MCF 10A (cell line): ENCODE data around the gene KDM5B. TPM values are rescaled to one million over a fixed set of nuclear protein-coding genes. Genes with fewer than 3 reads are reported as not detected.

ENCODE experiments used
- BruUV-seq: library from RNA; stranded (reverse); fragments of 400-500 nt; replicated peaks from 2 replicates; lab custom pipeline; 2021; lab: Mats Ljungman, UMichigan
- CTCF ChIA-PET: fragments of 300-600 bp; sonication (Branson Sonifier 250); formaldehyde crosslinking; extraction: SDS; loops from one replicate; lab custom pipeline; 2021; ENCODE audit warnings: antibody characterized with exemption, inconsistent platforms; lab: Yijun Ruan, JAX
- POLR2A ChIA-PET: fragments of 300-600, 350-650 bp; sonication (Branson Sonifier 250); formaldehyde crosslinking; extraction: SDS; loops from one replicate; lab custom pipeline; 2020; ENCODE audit warnings: antibody characterized with exemption, inconsistent platforms; lab: Yijun Ruan, JAX
- DNase-seq: peaks from one replicate; pipeline ENCODE4 v3.0.0-alpha.2; 2018; ENCODE audit not compliant: unreplicated experiment
- H3K27ac Mint-ChIP-seq: one replicate; pipeline ENCODE4 v1.8.0; 2022; ENCODE audit warnings: mild to moderate bottlenecking, low read depth, mixed read lengths; ENCODE audit not compliant: unreplicated experiment
- H3K27me3 Mint-ChIP-seq: one replicate; pipeline ENCODE4 v1.8.0; 2022; ENCODE audit warnings: mixed read lengths; ENCODE audit not compliant: insufficient read depth, unreplicated experiment
- H3K36me3 Mint-ChIP-seq: one replicate; pipeline ENCODE4 v1.8.0; 2022; ENCODE audit warnings: mild to moderate bottlenecking, moderate library complexity, mixed read lengths; ENCODE audit not compliant: insufficient read depth, unreplicated experiment
- H3K4me1 Mint-ChIP-seq: one replicate; pipeline ENCODE4 v1.8.0; 2022; ENCODE audit warnings: mixed read lengths; ENCODE audit not compliant: insufficient read depth, unreplicated experiment
- H3K4me3 Mint-ChIP-seq: one replicate; pipeline ENCODE4 v1.8.0; 2022; ENCODE audit warnings: mild to moderate bottlenecking, moderate library complexity, mixed read lengths; ENCODE audit not compliant: unreplicated experiment
- H3K9me3 Mint-ChIP-seq: one replicate; pipeline ENCODE4 v1.8.0; 2022; ENCODE audit warnings: mixed read lengths; ENCODE audit not compliant: unreplicated experiment
- intact Hi-C: fragments of 100-400 bp; cut with micrococcal nuclease; formaldehyde crosslinking; loops from 2 replicates; pipeline ENCODE4 v1.14.1; 2022
- total RNA-seq: library from RNA; stranded (reverse); gene quantifications from 2 replicates; pipeline ENCODE4 v1.2.3, GENCODE V29; 2022
- TF ChIP-seq, protein P1 (sequence below): fragments of 200-600 bp; IDR thresholded peaks from one replicate; pipeline ENCODE4 v1.8.0; 2022; ENCODE audit warnings: antibody characterized with exemption, mild to moderate bottlenecking; ENCODE audit not compliant: unreplicated experiment

The KDM5B gene
- total RNA-seq, 1 experiment from 2014 or later: 180 TPM

DNA sequence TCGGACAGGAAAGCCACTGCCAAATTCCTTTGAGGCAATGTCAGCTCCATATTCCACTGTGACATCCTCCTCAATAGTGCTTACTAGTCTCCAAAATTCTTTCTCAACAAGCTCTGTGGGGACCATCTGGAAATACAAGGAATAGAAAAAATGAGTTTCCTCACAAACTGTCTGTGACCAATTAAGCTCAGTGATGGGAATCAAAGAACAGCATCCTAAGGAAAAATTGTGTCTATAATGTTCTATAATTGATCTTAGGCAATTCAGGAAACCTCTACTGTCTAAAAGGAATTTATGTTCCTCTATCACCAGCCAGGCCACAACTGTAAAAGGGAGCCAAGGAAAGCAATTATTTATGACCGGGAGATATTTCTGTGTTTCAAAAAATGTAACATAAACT is 51.8 kb downstream of the KDM5B start:
- intact Hi-C loops: no loop called here
- Mint-ChIP-seq H3K4me3 (no peak overlapping the region), H3K27me3 (no peaks in the 10 kb centered on the region), H3K9me3 (no peaks in the 10 kb centered on the region), H3K36me3 (peaks cover 100% of the 10 kb centered on the region), H3K4me1 (no peaks in the 10 kb centered on the region), H3K27ac (no peak overlapping the region)
- TF ChIP-seq, protein P1, sequence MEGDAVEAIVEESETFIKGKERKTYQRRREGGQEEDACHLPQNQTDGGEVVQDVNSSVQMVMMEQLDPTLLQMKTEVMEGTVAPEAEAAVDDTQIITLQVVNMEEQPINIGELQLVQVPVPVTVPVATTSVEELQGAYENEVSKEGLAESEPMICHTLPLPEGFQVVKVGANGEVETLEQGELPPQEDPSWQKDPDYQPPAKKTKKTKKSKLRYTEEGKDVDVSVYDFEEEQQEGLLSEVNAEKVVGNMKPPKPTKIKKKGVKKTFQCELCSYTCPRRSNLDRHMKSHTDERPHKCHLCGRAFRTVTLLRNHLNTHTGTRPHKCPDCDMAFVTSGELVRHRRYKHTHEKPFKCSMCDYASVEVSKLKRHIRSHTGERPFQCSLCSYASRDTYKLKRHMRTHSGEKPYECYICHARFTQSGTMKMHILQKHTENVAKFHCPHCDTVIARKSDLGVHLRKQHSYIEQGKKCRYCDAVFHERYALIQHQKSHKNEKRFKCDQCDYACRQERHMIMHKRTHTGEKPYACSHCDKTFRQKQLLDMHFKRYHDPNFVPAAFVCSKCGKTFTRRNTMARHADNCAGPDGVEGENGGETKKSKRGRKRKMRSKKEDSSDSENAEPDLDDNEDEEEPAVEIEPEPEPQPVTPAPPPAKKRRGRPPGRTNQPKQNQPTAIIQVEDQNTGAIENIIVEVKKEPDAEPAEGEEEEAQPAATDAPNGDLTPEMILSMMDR: no peak
- DNase-seq: no peak
- ChIA-PET CTCF (interaction anchor here (0.7 to 1.4 kb wide), 5 partner anchors 21 to 916 kb away, joined by 3 to 8 read pairs (median 3); no protein-coding TSS in a partner anchor), POLR2A (interaction anchor here (0.8 to 1.1 kb wide), 5 partner anchors 9 to 251 kb away, joined by 3 to 5 read pairs (median 4); partner anchors contain the start of gene TMEM183A)
- no TSS peak for BruUV-seq

DNA sequence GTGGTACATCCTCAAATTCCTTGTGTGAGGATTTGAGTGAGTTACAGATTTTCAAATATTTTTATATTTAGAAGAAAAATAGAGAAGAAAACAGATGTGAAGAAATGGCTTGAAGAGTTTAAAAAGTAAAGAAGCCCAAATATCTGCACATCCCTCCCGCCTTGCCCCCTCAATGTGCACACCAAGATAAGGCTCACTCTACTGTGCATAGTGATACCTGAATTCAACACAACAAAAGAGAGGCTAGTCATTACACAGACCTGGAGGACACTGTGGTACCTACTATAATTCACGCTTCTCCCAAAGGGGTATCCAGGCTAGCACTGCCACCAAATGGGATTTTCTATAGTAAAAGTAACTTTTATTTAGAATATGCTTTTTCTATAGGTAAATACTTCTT is 53.9 kb downstream of the KDM5B start:
- no TSS peak for BruUV-seq

DNA sequence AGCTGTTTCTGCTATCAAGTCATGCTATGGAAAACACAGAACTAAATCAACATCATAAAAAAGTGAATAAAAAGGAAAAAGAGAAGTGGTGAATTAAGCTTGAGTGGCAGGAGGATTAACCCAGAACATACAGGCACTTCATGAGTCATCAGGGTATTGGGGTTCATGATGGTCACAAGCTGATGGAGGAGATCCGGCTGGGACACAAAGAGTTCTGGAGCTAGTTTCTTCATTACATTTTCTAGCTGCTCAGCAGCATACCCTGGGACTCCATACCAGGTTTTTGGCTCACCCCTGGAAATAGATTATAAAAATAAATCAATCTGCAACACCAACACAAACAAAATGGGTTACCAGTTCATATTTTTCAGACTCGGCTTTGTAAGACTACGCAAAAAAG is 55.4 kb downstream of the KDM5B start:
- ChIA-PET POLR2A (interaction anchor here (0.6 to 1.0 kb wide), 2 partner anchors 20 to 55 kb away, joined by 3 read pairs; partner anchors contain the start of gene KDM5B), CTCF (interaction anchor here (0.5 to 5.3 kb wide), 11 partner anchors 12 to 1320 kb away, joined by 3 to 38 read pairs (median 3); partner anchors contain the start of gene KLHL12)
- TF ChIP-seq, protein P1: no peak
- peaks cover 100% of the 10 kb centered on the region for H3K36me3 Mint-ChIP-seq
- no peak overlapping the region for H3K27ac Mint-ChIP-seq
- no peaks in the 10 kb centered on the region for H3K4me1 Mint-ChIP-seq
- no peak overlapping the region for H3K4me3 Mint-ChIP-seq
- no peaks in the 10 kb centered on the region for H3K9me3 Mint-ChIP-seq
- no TSS peak for BruUV-seq
- no peaks in the 10 kb centered on the region for H3K27me3 Mint-ChIP-seq
- no peak for DNase-seq
- intact Hi-C loops: loop anchor here (5.0 kb wide), 1 partner anchor 55 kb away; the partner anchor contains the start of gene KDM5B

More for the DNA sequence above, 53.9 kb downstream of the KDM5B start:
- Mint-ChIP-seq H3K9me3 (no peaks in the 10 kb centered on the region), H3K4me3 (no peak overlapping the region), H3K27ac (no peak overlapping the region), H3K27me3 (no peaks in the 10 kb centered on the region), H3K4me1 (no peaks in the 10 kb centered on the region), H3K36me3 (peaks cover 100% of the 10 kb centered on the region)
- no peak for DNase-seq
- intact Hi-C loops: loop anchor here (5.0 kb wide), 1 partner anchor 53 kb away; the partner anchor contains the start of gene KDM5B
- TF ChIP-seq, protein P1: no peak
- ChIA-PET POLR2A (interaction anchor here (0.7 kb wide), 1 partner anchor 19 kb away, joined by 3 read pairs; no protein-coding TSS in a partner anchor), CTCF (interaction anchor here (0.7 to 5.3 kb wide), 3 partner anchors 43 to 1703 kb away, joined by 3 to 38 read pairs (median 4); no protein-coding TSS in a partner anchor)

DNA sequence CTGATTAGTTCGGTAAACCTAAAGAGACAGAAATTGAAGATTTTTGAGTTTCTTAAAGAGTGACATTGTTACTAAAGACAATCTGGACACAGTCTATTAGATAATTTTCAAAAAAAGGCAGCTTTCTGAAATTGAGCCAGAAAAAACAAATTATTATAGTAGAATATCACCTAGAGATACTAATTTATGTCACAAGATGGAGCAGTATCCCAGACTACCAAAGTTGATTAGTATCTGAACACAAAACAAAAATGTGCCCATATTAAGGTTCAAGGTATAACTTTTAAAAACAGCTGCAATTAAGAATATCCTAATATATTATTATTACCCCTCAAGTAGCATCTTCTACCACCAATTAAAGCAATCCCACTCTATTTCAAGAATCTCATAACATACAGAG is 57.5 kb downstream of the KDM5B start:
- Mint-ChIP-seq H3K9me3 (no peaks in the 10 kb centered on the region), H3K27ac (no peak overlapping the region), H3K27me3 (no peaks in the 10 kb centered on the region), H3K36me3 (peaks cover 100% of the 10 kb centered on the region), H3K4me3 (no peak overlapping the region), H3K4me1 (no peaks in the 10 kb centered on the region)
- DNase-seq: peak; percentile 12
- TF ChIP-seq, protein P1: peak; percentile 24
- ChIA-PET POLR2A (interaction anchor here (0.6 to 1.6 kb wide), 5 partner anchors 10 to 286 kb away, joined by 3 to 7 read pairs (median 3); partner anchors contain the start of genes KDM5B and PCAT6), CTCF (interaction anchor here (1.2 to 5.3 kb wide), 10 partner anchors 10 to 256 kb away, joined by 3 to 38 read pairs (median 6); partner anchors contain the start of gene TMEM183A)
- BruUV-seq: no TSS peak
- intact Hi-C loops: loop anchor here (2.0 to 5.0 kb wide), 3 partner anchors 57 to 248 kb away; partner anchors contain the start of gene KDM5B
